ENCODE results near the gene VCX2.
A peak's percentile ranks its signal among the peaks of the same experiment; 100 is the strongest.
"Not testable (repeated sequence)": the region's sequence is repeated elsewhere in the genome, so short reads cannot be mapped to it uniquely, and the experiment has no call there.

Gene VCX2

DNA sequence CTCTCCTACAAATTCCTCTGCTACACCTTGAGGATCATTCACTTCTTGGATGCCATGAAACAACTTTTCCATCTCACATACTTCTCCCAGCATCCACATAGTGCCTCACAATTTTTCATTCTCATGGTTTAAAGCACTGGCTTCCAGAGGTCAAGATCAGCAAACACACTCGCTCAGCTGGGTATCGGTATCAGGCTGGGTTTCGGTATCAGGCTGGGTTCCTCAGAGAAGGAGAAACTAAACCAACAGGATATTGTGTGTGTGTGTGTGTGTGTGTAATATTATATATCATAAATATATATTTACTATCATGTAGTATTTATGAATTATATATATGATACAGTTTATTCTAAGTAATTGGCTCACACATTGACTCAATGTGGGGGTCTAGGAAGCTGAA is at the start of gene VCX2:
Gene VCX2, minus strand, starts transcription at position 99 of the 400 bp plus-strand sequence. CDS start 624 bp downstream, outside the sequence.
- DNase-seq (ENCODE audit: low read depth, low spot score); in situ Hi-C loops (cut with HindIII; ENCODE audit: low sequenced_read_pairs); H3K4me3 ChIP-seq (ENCODE audit: low read depth, low read length): not testable (repeated sequence)

DNA sequence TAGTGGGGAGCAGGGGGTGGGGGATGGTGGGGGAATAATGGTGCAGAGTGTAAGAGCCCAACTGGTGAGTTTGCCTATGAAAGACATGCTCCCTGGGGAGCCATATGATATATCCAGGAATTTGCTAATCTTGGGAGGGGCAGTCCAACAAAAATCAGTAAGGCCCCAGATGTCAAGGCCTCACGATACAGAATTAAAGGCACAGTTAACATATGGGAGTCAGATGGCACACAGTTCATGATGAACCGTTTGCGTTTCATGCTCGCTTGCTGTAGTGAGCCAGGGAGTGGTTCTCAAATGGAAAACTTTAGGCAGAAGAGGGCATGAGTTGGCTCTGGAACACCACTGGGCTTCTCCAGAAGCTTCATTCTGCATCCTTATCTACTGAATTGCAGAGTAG is 33.9 kb upstream of the VCX2 start:
- TF ChIP-seq CTCF (IDR thresholded peaks at IDR 0.05; ENCODE audit: low read depth, low read length) = no peak
- in situ Hi-C loops (cut with HindIII; ENCODE audit: low sequenced_read_pairs) = no loop called here
- no peak overlapping the region for H3K4me3 ChIP-seq (ENCODE audit: low read depth, low read length)
- DNase-seq (ENCODE audit: low read depth, low spot score) = no peak

DNA sequence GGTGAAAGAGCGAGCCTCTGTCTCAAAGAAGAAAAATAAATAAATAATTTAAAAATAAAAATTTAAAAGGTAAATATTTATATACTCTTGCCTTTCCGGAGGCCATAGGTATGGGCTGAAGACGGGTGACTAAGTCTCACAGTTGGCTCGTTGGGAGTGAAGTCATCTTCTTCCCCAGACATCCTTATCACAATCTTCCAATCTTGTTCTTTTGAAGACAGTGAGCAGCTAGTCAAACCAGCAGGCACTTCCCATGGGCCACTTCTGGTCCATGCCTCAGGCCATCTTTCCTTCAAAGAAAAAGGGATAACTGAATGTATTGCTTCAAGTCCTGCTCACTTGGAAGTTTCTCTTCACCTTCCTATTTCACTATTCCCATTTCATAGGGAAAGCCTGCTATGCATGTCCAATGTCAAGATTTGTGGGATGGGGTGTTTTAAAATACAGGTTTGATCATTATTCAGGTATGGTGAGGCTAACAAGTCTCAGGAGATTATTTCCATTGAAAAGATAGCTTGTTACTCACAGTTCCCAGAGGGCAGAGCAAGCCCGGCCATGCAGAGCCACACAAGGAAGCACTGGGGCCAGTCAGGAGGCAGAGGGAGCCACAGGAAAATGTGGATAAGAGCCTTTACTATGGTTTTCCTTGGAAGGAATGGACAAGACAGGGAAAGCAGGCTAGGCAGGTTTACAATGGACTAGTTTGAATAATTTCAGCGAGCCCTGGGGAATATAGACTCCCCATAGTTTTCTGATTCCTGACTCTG is 33.3 kb upstream of the VCX2 start:
- H3K4me3 ChIP-seq (ENCODE audit: low read depth, low read length) = no peak overlapping the region
- no peak for DNase-seq (ENCODE audit: low read depth, low spot score)
- in situ Hi-C loops (cut with HindIII; ENCODE audit: low sequenced_read_pairs) = no loop called here
- no peak for TF ChIP-seq CTCF (IDR thresholded peaks at IDR 0.05; ENCODE audit: low read depth, low read length)

DNA sequence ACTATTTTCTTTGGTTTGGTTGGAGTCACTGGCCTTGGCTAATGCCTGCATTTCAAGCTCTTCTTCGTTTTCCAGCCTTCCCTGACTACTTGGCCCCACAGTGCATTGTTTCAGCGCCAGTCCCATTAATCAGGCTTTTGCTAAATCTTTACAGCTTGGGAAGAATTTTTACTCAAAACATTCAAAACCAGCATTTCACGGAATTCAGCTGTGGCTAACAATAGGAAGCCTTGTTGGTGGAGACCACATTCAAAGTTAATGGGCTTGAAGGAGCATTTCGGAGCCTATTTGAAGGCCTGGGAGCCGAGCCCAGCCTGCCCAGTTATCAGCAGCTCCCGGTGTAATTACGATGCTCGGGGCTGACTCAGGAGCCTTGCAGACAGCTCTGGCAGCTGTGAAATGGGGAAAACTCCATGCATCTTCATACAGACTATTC is 30.8 kb upstream of the VCX2 start:
- H3K4me3 ChIP-seq (ENCODE audit: low read depth, low read length) = no peak overlapping the region
- DNase-seq (ENCODE audit: low read depth, low spot score) = peak; percentile 89
- TF ChIP-seq CTCF (IDR thresholded peaks at IDR 0.05; ENCODE audit: low read depth, low read length) = no peak
- in situ Hi-C loops (cut with HindIII; ENCODE audit: low sequenced_read_pairs) = no loop called here

- in situ Hi-C loops (cut with HindIII; ENCODE audit: low sequenced_read_pairs) = no loop called here
- DNase-seq (ENCODE audit: low read depth, low spot score) = no peak
- no peak for TF ChIP-seq CTCF (IDR thresholded peaks at IDR 0.05; ENCODE audit: low read depth, low read length)
- H3K4me3 ChIP-seq (ENCODE audit: low read depth, low read length) = no peak overlapping the region
Observed at GRCh38 chrX:8196776-8197175, 25.7 kb upstream of the VCX2 start.

DNA sequence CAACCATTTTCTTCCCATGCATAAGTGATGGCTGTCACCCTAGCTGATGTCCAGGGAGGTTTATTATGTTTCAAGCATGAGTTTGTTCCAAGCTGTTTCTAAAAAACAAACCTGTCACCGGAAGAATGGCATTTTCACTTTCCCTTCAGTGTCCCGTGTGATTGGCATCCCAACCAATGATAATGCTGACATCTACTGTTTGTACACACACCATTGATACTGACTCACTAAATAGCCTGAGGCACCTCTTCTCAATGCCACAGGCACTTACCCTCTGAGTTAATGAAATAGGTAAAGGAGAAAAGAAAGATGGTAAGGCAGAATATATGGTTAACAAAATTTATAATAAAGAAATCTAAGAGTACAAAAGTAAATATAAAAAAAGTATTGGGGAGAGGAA is 23.1 kb upstream of the VCX2 start:
- no peak for TF ChIP-seq CTCF (IDR thresholded peaks at IDR 0.05; ENCODE audit: low read depth, low read length)
- H3K4me3 ChIP-seq (ENCODE audit: low read depth, low read length) = no peak overlapping the region
- in situ Hi-C loops (cut with HindIII; ENCODE audit: low sequenced_read_pairs) = no loop called here
- no peak for DNase-seq (ENCODE audit: low read depth, low spot score)

- H3K4me3 ChIP-seq (ENCODE audit: low read depth, low read length) = no peak overlapping the region
- no peak for TF ChIP-seq CTCF (IDR thresholded peaks at IDR 0.05; ENCODE audit: low read depth, low read length)
- in situ Hi-C loops (cut with HindIII; ENCODE audit: low sequenced_read_pairs) = no loop called here
- DNase-seq (ENCODE audit: low read depth, low spot score) = no peak
Observed at GRCh38 chrX:8192276-8192675, 21.2 kb upstream of the VCX2 start.

Measured in astrocyte of the spinal cord (primary cell).